ENCODE measurements around the gene GIMAP8. TPM values are rescaled to one million over a fixed set of nuclear protein-coding genes. Genes with fewer than 3 reads are reported as not detected.

The GIMAP8 gene
- total and polyA plus RNA-seq, 2 of the 8 experiments (the other 6 are each of a cell fraction or from before 2014, with no cell fraction given): not detected

DNA sequence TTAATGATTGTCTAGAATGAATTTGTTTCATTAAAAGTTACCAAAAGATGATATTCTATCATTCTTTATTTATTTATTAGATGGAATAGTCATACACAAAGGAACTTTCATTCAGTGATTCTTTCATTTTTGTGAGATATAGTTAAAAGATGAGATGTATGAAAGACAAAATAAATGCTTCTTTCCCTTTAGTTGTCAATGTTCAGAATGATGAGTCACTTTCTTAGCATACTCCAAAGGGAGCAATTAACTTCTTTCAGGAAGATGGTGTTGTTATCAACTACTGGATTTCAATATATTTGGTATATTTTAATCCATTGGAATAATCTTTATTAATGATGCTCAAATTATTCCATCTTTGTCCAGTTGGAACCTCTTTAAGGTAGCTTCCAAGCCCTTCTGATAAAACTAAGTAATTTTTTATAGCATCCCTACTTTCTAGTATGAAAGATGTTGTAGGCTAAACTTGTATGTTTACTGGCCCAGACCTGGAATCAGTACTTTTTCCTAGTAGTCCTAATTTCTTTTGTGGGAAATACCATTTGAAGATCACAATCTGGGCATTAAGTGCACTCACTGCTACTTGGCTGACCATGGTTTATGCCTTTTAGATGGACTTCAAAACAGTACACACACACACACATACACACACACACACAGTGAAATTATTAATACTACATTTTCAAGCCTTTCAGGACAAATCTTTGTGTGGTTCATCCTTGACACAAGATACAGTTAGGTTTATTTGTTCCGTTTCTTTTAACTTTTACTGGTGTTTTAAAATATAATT is 66.7 kb downstream of the GIMAP8 start:
- no peak overlapping the region for H4K5ac ChIP-seq (ENCODE audit: insufficient read length, low read depth, low read length)
- H4K91ac ChIP-seq (replicated peaks; ENCODE audit: insufficient read length, low read length): no peak overlapping the region
- no peak overlapping the region for H3K18ac ChIP-seq (ENCODE audit: extremely low read depth, low read length)
- no peaks in the 10 kb centered on the region for H3K79me2 ChIP-seq (ENCODE audit: control insufficient read depth in 1 of 2, insufficient read depth in 2 of 2, low read length in 2 of 2)
- H3K4me1 ChIP-seq (replicated peaks in 1 of 4; ENCODE audit: control insufficient read depth in 3 of 4, insufficient read depth in 4 of 4, low read length in 3 of 4): peaks cover 0 to 2% (median under 1%) of the 10 kb centered on the region in 4 experiments; a peak in 1 of 7 replicates
- H3K56ac ChIP-seq (replicated peaks; ENCODE audit: insufficient read length, low read depth, low read length): no peak overlapping the region
- TF ChIP-seq CHD2 (IDR thresholded peaks at IDR 0.05; ENCODE audit: low read length) (no peak), NANOG (IDR thresholded peaks at IDR 0.05; ENCODE audit: insufficient read depth, low read depth, low read length, poor library complexity, severe bottlenecking) (no peak), RNF2 (IDR thresholded peaks at IDR 0.05; ENCODE audit: borderline replicate concordance, low read depth, low read length, missing control alignments, poor library complexity, severe bottlenecking) (no peak), ZNF274 (IDR thresholded peaks at IDR 0.05; ENCODE audit: borderline replicate concordance, extremely low read depth, low read length) (no peak), RFX5 (IDR thresholded peaks at IDR 0.05; ENCODE audit: borderline replicate concordance, low read depth, low read length) (no peak), ASH2L (IDR thresholded peaks at IDR 0.05; ENCODE audit: low read length) (no peak), BRCA1 (IDR thresholded peaks at IDR 0.05; ENCODE audit: low read depth, low read length) (no peak), TAF7 (optimal IDR thresholded peaks at IDR 0.05; ENCODE audit: borderline replicate concordance, low read depth, low read length) (no peak), JUN (IDR thresholded peaks at IDR 0.05; ENCODE audit: low read depth, low read length) (no peak), CTCF (IDR thresholded peaks at IDR 0.05; ENCODE audit: control extremely low read depth in 1 of 3, insufficient read depth in 1 of 3, low read depth in 1 of 3, low read length in 3 of 3) (no peak)
- no peaks in the 10 kb centered on the region for H3K23me2 ChIP-seq (ENCODE audit: low read depth, low read length)
- no peak overlapping the region for H2BK15ac ChIP-seq (ENCODE audit: low read length)
- H3K4me3 ChIP-seq (ENCODE audit: extremely low read depth in 1 of 4, insufficient read depth in 2 of 4, low read depth in 3 of 4, low read length in 4 of 4): no peak overlapping the region
- no peak overlapping the region for H2BK12ac ChIP-seq (ENCODE audit: low read depth, low read length)
- H4K8ac ChIP-seq (ENCODE audit: extremely low read depth, insufficient read depth, low read length): no peak overlapping the region
- H2BK120ac ChIP-seq (replicated peaks; ENCODE audit: low read depth, low read length): no peak overlapping the region
- ChIA-PET CTCF (ENCODE audit: partially characterized antibody) (no interaction called here), POLR2A (ENCODE audit: partially characterized antibody) (no interaction called here)
- no peak overlapping the region for H2AFZ ChIP-seq (ENCODE audit: low read length)
- no peak overlapping the region for H2BK5ac ChIP-seq (ENCODE audit: low read depth, low read length)
- H3K27me3 ChIP-seq (replicated peaks in 1 of 4; ENCODE audit: control insufficient read depth in 3 of 4, extremely low read depth in 1 of 4, insufficient read depth in 3 of 4, low read length in 3 of 4): no peaks in the 10 kb centered on the region
- no peak overlapping the region for H3K14ac ChIP-seq (ENCODE audit: insufficient read length)
- no peak overlapping the region for H3K23ac ChIP-seq (ENCODE audit: insufficient read length)
- no peak overlapping the region for H3K9ac ChIP-seq (replicated peaks in 1 of 4; ENCODE audit: extremely low read depth in 1 of 4, low read depth in 3 of 4, low read length in 3 of 4)
- 82% methylated on average over 1 of the region's 1 CpG; no CpG with 5 or more reads in 1 of the 2 experiments for WGBS, 2 experiments (ENCODE audit: extremely low coverage in 1 of 2, insufficient coverage in 1 of 2, insufficient read length in 1 of 2, insufficient replicate concordance in 2 of 2, low coverage in 1 of 2, low lambda C conversion rate in 2 of 2, missing lambda C conversion rate in 1 of 2)
- H3K36me3 ChIP-seq (ENCODE audit: control insufficient read depth in 2 of 4, insufficient read depth in 4 of 4, low read length in 3 of 4): no peaks in the 10 kb centered on the region
- H3K4ac ChIP-seq (replicated peaks; ENCODE audit: insufficient read length, low read depth, low read length): no peak overlapping the region
- H2AK5ac ChIP-seq (ENCODE audit: low read depth, low read length): no peak overlapping the region
- no peaks in the 10 kb centered on the region; a peak in 1 of 4 replicates for H3K9me3 ChIP-seq (ENCODE audit: insufficient read depth in 2 of 2, low read depth in 1 of 2, low read length in 1 of 2)
- no peak overlapping the region for H3K27ac ChIP-seq (ENCODE audit: low read depth, low read length)
- DNase-seq (ENCODE audit: low read depth in 1 of 2, low spot score in 2 of 2) (no peak), FAIRE-seq (no peak)
- no peaks in the 10 kb centered on the region for H4K20me1 ChIP-seq (replicated peaks in 1 of 2; ENCODE audit: control insufficient read depth in 1 of 2, insufficient read depth in 2 of 2, low read length in 2 of 2)
- no peak overlapping the region for H2BK20ac ChIP-seq (ENCODE audit: low read length)
- H3K79me1 ChIP-seq (ENCODE audit: low read depth, low read length): no peaks in the 10 kb centered on the region
- H3K4me2 ChIP-seq (ENCODE audit: insufficient read depth in 1 of 2, low read depth in 2 of 2, low read length in 2 of 2): no peak overlapping the region

All from H1 (cell line).